CD8-positive, alpha-beta memory T cell (primary cell): ENCODE data around the gene PTGDR2. TPM values are rescaled to one million over a fixed set of nuclear protein-coding genes. Genes with fewer than 3 reads are reported as not detected.
"Not testable (repeated sequence)": the region's sequence is repeated elsewhere in the genome, so short reads cannot be mapped to it uniquely, and the experiment has no call there.

Experiments used
- CTCF ChIA-PET: fragments of 350-600 bp; sonication (Branson Sonifier 250); formaldehyde crosslinking; loops from one replicate; lab custom pipeline; 2021; ENCODE audit warnings: antibody characterized with exemption; lab: Charles Lee
- POLR2A ChIA-PET: fragments of 350-600 bp; sonication (Branson Sonifier 250); formaldehyde crosslinking; loops from one replicate; lab custom pipeline; 2021; ENCODE audit warnings: antibody characterized with exemption; lab: Charles Lee
- DNase-seq, 5 donors: peaks; one replicate each; pipeline versions ENCODE4 v3.0.0 to v3.0.0-alpha.2; 2020 to 2022; ENCODE audit warnings: mixed read lengths in 1 of 5
- H3K27ac ChIP-seq: one replicate; pipeline ENCODE4 v1.7.0; 2013; ENCODE audit warnings: low read depth, mild to moderate bottlenecking, low read length, moderate library complexity
- H3K27me3 ChIP-seq: 2 replicates; pipeline ENCODE4 v1.7.0; 2013; ENCODE audit warnings: low read length, mild to moderate bottlenecking; ENCODE audit not compliant: insufficient read depth, poor library complexity, severe bottlenecking
- H3K36me3 ChIP-seq: 2 replicates; pipeline ENCODE4 v1.7.0; 2013; ENCODE audit warnings: mild to moderate bottlenecking, low read length, moderate library complexity; ENCODE audit not compliant: insufficient read depth
- H3K4me1 ChIP-seq: 2 replicates; pipeline ENCODE4 v1.7.0; 2013; ENCODE audit warnings: mild to moderate bottlenecking, low read length, moderate library complexity; ENCODE audit not compliant: insufficient read depth
- H3K4me3 ChIP-seq: 2 replicates; pipeline ENCODE4 v1.7.0; 2013; ENCODE audit warnings: mild to moderate bottlenecking, low read length
- H3K9me3 ChIP-seq: 2 replicates; pipeline ENCODE4 v1.7.0; 2013; ENCODE audit warnings: mild to moderate bottlenecking, low read length
- H3K27ac Mint-ChIP-seq, 8 donors: one replicate each; pipeline ENCODE4 v1.8.0; 2020 to 2021; ENCODE audit warnings: mixed read lengths in 8 of 8, mild to moderate bottlenecking in 6 of 8, inconsistent platforms in 3 of 8, moderate library complexity in 3 of 8
- H3K27me3 Mint-ChIP-seq, 2 donors: one replicate each; pipeline ENCODE4 v1.8.0; 2020 to 2021; ENCODE audit warnings: mixed read lengths in 2 of 2, mild to moderate bottlenecking in 1 of 2, moderate library complexity in 1 of 2
- H3K36me3 Mint-ChIP-seq, 3 donors: one replicate each; pipeline ENCODE4 v1.8.0; 2020 to 2021; ENCODE audit warnings: mixed read lengths in 3 of 3, inconsistent platforms in 1 of 3, mild to moderate bottlenecking in 1 of 3
- H3K4me1 Mint-ChIP-seq, 3 donors: one replicate each; pipeline ENCODE4 v1.8.0; 2020 to 2021; ENCODE audit warnings: mixed read lengths in 3 of 3, inconsistent platforms in 1 of 3, mild to moderate bottlenecking in 1 of 3
- H3K4me3 Mint-ChIP-seq, 7 donors: one replicate each; pipeline ENCODE4 v1.8.0; 2020 to 2021; ENCODE audit warnings: mixed read lengths in 7 of 7, mild to moderate bottlenecking in 6 of 7, moderate library complexity in 4 of 7, inconsistent platforms in 2 of 7
- H3K9me3 Mint-ChIP-seq, 5 donors: one replicate each; pipeline ENCODE4 v1.8.0; 2020 to 2022; ENCODE audit warnings: mixed read lengths in 5 of 5, mild to moderate bottlenecking in 3 of 5, moderate library complexity in 2 of 5, inconsistent platforms in 1 of 5
- polyA plus RNA-seq: library from polyadenylated mRNA; unstranded; fragments of 300-500 nt; fragmentation: Illumina TruSeq; gene quantifications from one replicate; pipeline ENCODE4 v1.2.3, GENCODE V29; 2021
- total RNA-seq, 2 experiments: library from RNA; stranded (reverse); gene quantifications; one replicate each; pipeline ENCODE4 v1.2.3, GENCODE V29; 2021

The PTGDR2 gene
- total and polyA plus RNA-seq, 3 experiments from 2014 or later = 0.28 to 2.2 (median 0.42) TPM

DNA sequence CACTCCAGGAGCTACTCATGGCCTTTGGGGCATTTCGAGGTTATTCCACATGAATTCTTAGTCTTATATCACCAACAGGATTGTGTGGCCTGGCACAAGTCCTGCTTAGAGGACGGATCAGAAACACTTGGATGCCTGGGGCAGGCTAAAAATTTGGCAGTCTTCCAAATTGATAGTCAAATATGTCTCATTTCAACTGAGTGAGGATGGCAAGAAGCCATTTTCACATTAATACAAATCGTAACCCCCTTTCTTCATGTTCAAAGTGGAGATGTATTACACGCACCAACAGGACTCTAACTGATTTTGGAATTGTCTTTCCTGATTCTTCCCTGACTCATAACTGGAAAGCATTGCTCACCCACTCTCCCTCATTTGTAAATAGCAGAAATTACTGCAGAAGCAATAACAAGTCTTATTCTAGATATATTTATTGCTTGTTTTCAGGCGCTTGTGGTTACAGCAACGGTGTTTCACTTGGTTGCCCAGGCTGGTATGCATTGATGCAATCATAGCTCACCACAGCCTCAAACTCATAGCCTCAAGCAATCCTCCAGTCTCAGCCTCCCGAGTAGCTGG is 24.2 kb downstream of the PTGDR2 start:
- no peaks in the 10 kb centered on the region for H3K9me3 Mint-ChIP-seq
- H3K4me3 Mint-ChIP-seq = no peak overlapping the region
- no peaks in the 10 kb centered on the region for H3K4me1 ChIP-seq
- CTCF ChIA-PET = interaction anchor here (0.6 to 3.2 kb wide), 31 partner anchors 10 to 561 kb away, joined by 3 to 64 read pairs (median 4); partner anchors contain the start of genes CCDC86, PRPF19, TMEM109 and TMEM216
- H3K4me3 ChIP-seq = no peak overlapping the region
- H3K27me3 ChIP-seq = no peaks in the 10 kb centered on the region
- POLR2A ChIA-PET = interaction anchor here (1.0 to 1.7 kb wide), 2 partner anchors 56 to 75 kb away, joined by 4 read pairs; partner anchors contain the start of gene PRPF19
- no peaks in the 10 kb centered on the region for H3K9me3 ChIP-seq
- H3K4me1 Mint-ChIP-seq = peaks cover 0 to 3% (median 0%) of the 10 kb centered on the region in 3 donors
- DNase-seq = no peak
- H3K36me3 ChIP-seq = no peaks in the 10 kb centered on the region
- no peak overlapping the region for H3K27ac ChIP-seq
- H3K27me3 Mint-ChIP-seq = peaks cover 12 to 29% of the 10 kb centered on the region in 2 donors
- H3K36me3 Mint-ChIP-seq = peaks cover 0 to 2% (median 0%) of the 10 kb centered on the region in 3 donors
- H3K27ac Mint-ChIP-seq = no peak overlapping the region

DNA sequence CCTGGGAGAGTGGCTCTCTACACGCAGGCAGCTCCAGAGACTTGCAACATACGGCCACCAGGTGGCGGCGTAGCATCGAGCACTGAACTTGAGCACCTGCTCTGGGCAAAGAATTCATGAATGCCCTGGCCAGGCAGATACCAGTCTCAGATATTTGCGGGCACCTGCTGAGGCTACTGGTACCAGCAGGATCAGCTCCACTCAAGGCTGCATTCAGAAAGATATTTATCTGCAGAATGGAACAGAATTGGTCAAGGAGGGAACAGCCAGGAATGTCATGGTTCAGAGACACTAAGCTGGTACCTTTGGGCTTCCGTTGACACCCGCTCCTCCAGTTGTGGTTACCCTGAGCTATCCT is 24.6 kb downstream of the PTGDR2 start:
- Mint-ChIP-seq H3K9me3 (no peaks in the 10 kb centered on the region), H3K4me3 (peak overlapping the region in 2 of 7 donors; percentile 54 to 83), H3K4me1 (peaks cover 0 to 3% (median 0%) of the 10 kb centered on the region in 3 donors), H3K27me3 (peaks cover 12 to 29% of the 10 kb centered on the region in 2 donors), H3K36me3 (peaks cover 0 to 2% (median 0%) of the 10 kb centered on the region in 3 donors), H3K27ac (peak overlapping the region in 3 of 8 donors; percentile 58 to 86 (median 60))
- no peaks in the 10 kb centered on the region for H3K9me3 ChIP-seq
- no peaks in the 10 kb centered on the region for H3K27me3 ChIP-seq
- ChIA-PET POLR2A (interaction anchor here (1.0 to 1.7 kb wide), 2 partner anchors 56 to 75 kb away, joined by 4 read pairs; partner anchors contain the start of gene PRPF19), CTCF (interaction anchor here (0.6 to 3.2 kb wide), 33 partner anchors 10 to 562 kb away, joined by 3 to 64 read pairs (median 4); partner anchors contain the start of genes CCDC86, PRPF19, TMEM109 and TMEM216)
- no peak overlapping the region for H3K27ac ChIP-seq
- DNase-seq = peak; percentile 58 to 86 (median 71)
- no peaks in the 10 kb centered on the region for H3K36me3 ChIP-seq
- no peaks in the 10 kb centered on the region for H3K4me1 ChIP-seq
- H3K4me3 ChIP-seq = no peak overlapping the region

DNA sequence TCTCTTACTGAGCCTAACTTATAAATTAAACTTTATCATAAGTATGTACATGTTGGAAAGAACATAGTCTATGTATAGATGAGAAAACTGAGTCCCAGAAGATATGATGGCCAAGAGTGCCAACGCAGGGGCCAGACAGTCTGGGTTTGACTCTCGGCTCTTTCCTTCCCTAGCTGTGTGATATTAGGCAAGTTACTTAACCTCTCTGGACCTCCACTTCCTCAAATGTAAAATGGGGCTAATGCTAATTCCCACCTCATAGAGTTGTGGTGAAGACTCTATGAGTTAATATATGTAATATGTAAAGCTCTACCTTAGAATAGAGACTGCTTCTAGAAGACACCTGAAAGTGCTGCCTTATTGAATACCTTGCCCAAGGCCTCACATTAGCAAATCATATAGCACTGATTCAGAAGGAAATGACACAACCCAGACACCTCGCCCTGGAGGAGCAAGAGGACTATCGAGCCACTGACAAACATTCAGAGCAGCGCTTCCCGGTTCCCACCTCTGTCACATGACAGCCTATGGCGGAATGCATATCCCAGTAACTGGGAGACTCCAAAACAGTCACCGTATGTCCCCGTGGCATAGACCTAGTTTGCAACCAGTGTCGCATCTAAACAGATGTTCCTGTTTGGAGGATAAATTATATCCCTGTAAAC is 25.1 kb downstream of the PTGDR2 start:
- ChIA-PET CTCF (interaction anchor here (0.9 to 3.2 kb wide), 28 partner anchors 9 to 562 kb away, joined by 3 to 64 read pairs (median 5); partner anchors contain the start of genes CCDC86, PRPF19, TMEM109 and TMEM216), POLR2A (interaction anchor here (1.0 to 1.7 kb wide), 2 partner anchors 57 to 76 kb away, joined by 4 read pairs; partner anchors contain the start of gene PRPF19)
- Mint-ChIP-seq H3K27me3 (peaks cover 12 to 29% of the 10 kb centered on the region in 2 donors), H3K4me3 (peak overlapping the region in 2 of 7 donors; percentile 54 to 83), H3K4me1 (peaks cover 0 to 3% (median 0%) of the 10 kb centered on the region in 3 donors), H3K36me3 (peaks cover 0 to 2% (median 0%) of the 10 kb centered on the region in 3 donors), H3K27ac (peak overlapping the region in 3 of 8 donors; percentile 58 to 86 (median 60)), H3K9me3 (no peaks in the 10 kb centered on the region)
- DNase-seq = peak in 1 of 5 donors; percentile 9
- Histone ChIP-seq H3K9me3 (no peaks in the 10 kb centered on the region), H3K27me3 (no peaks in the 10 kb centered on the region), H3K4me1 (no peaks in the 10 kb centered on the region), H3K4me3 (no peak overlapping the region), H3K27ac (no peak overlapping the region), H3K36me3 (no peaks in the 10 kb centered on the region)

DNA sequence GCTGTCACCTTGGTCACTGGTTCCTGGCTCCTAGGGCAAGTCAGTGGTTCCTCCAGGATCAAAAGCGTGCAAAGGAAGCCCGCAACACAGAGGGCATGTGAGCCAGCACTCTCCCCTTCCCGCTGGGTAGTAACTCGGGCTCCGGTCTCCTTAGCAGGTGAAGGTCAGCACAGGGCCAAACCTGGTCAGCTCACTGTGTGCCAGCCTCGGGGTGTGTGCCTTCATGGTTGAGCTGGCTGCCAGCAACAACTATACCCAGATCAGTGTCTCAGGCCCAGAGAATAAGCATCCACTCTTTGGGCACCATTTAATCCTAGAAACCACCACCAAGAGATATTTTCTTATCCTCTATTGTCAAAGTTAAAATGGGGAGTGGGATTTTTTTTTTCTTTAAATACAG is 30.0 kb downstream of the PTGDR2 start:
- Mint-ChIP-seq H3K36me3 (no peaks in the 10 kb centered on the region), H3K4me3 (no peak overlapping the region), H3K4me1 (no peaks in the 10 kb centered on the region), H3K27me3 (peaks cover 4 to 10% of the 10 kb centered on the region in 2 donors), H3K9me3 (no peaks in the 10 kb centered on the region), H3K27ac (no peak overlapping the region)
- Histone ChIP-seq H3K9me3 (no peaks in the 10 kb centered on the region), H3K27me3 (no peaks in the 10 kb centered on the region), H3K4me1 (no peaks in the 10 kb centered on the region), H3K27ac (no peak overlapping the region), H3K4me3 (no peak overlapping the region), H3K36me3 (no peaks in the 10 kb centered on the region)
- ChIA-PET POLR2A (no interaction called here), CTCF (interaction anchor here (1.1 kb wide), 1 partner anchor 362 kb away, joined by 3 read pairs; no protein-coding TSS in a partner anchor)
- no peak for DNase-seq

DNA sequence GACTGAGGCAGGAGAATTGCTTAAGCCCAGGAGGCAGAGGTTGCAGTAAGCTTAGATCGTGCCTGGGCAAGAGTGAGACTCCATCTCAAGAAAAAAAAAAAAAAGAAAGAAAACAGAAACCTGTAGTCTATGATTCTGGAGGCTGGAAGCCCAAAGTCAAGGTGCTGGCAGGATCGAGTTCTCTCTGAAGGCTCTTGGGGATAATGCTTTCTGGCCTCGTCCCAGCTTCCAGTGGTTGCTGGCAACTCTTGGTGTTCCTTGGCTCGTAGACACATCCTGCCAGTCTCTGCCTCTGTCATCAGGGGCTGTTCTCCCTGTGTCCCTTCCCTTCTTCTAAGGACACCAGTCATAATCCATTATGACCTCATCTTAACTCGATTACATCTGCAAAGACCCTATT is 30.6 kb downstream of the PTGDR2 start:
- Mint-ChIP-seq H3K27ac (no peak overlapping the region), H3K27me3 (peaks cover 2 to 8% of the 10 kb centered on the region in 2 donors), H3K36me3 (no peaks in the 10 kb centered on the region), H3K9me3 (no peaks in the 10 kb centered on the region), H3K4me3 (no peak overlapping the region), H3K4me1 (no peaks in the 10 kb centered on the region)
- Histone ChIP-seq H3K4me3 (no peak overlapping the region), H3K36me3 (no peaks in the 10 kb centered on the region), H3K4me1 (no peaks in the 10 kb centered on the region), H3K27ac (no peak overlapping the region), H3K27me3 (no peaks in the 10 kb centered on the region), H3K9me3 (no peaks in the 10 kb centered on the region)
- ChIA-PET POLR2A (interaction anchor here (0.5 kb wide), 1 partner anchor 101 kb away, joined by 3 read pairs; no protein-coding TSS in a partner anchor), CTCF (interaction anchor here (1.0 kb wide), 1 partner anchor 11 kb away, joined by 3 read pairs; no protein-coding TSS in a partner anchor)
- no peak for DNase-seq

DNA sequence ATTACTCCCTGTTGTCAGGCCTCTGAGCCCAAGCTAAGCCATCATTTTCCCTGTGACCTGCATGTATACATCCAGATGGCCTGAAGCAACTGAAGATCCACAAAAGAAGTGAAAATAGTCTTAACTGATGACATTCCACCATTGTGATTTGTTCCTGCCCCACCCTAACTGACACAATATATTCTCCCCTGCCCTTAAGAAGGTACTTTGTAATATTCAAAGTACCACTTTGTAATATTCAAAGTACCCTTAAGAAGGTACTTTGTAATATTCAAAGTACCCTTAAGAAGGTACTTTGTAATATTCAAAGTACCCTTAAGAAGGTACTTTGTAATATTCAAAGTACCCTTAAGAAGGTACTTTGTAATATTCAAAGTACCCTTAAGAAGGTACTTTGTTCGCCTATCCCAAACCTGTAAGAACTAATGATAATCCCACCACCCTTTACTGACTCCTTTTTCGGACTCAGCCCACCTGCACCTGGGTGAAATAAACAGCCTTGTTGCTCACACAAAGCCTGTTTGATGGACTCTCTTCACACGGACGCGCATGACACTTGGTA is 31.9 kb downstream of the PTGDR2 start:
- POLR2A ChIA-PET, H3K9me3 ChIP-seq, CTCF ChIA-PET, H3K4me1 ChIP-seq, H3K4me3 ChIP-seq, H3K36me3 ChIP-seq, H3K4me3 Mint-ChIP-seq, DNase-seq, H3K27me3 Mint-ChIP-seq, H3K27me3 ChIP-seq, H3K4me1 Mint-ChIP-seq, H3K36me3 Mint-ChIP-seq, H3K9me3 Mint-ChIP-seq, H3K27ac ChIP-seq: not testable (repeated sequence)
- peak overlapping the region in 1 of 8 donors; percentile 35 for H3K27ac Mint-ChIP-seq

DNA sequence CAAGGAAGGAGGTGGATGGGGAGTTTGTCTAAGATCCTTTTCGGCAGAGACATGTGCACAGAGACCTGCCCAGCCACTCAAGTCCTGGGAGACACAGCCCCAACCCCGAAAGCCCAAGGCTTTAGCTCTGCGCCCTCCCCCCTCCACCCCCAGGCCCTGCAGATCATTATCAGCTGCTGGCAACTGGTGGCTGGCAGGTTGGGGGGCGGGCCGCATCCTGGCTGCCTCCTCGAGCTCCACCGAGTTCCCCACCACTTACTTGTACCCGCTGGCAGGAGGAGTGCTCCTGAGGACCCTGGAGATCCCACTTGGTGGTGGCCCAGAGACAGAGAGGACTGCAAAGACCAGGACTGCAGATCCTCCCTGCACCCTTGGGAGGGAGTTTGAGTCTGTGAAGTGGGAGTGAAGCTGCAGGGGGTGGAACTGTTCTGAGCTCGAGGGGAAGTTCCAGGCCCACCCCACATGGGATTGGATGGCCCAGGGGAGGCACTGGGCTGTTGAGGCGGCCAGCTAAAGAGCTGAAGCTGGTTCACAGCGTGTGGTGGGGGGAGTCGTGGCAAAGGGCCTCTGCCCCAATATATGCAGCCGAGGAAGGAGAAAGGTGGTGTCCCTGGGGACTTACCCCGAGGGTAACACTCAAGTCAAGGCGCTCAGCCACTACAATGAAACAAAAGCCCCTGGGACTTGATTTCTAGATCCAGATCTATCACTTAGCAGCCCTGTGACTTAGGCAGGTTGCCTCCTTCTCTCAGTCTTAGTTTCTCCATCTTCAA is 33.7 kb downstream of the PTGDR2 start:
- H3K27ac Mint-ChIP-seq = no peak overlapping the region
- H3K4me1 Mint-ChIP-seq = no peaks in the 10 kb centered on the region
- peaks cover 0 to 6% (median 0%) of the 10 kb centered on the region in 3 donors for H3K36me3 Mint-ChIP-seq
- peaks cover 3 to 11% of the 10 kb centered on the region in 2 donors for H3K27me3 Mint-ChIP-seq
- Histone ChIP-seq H3K4me3 (no peak overlapping the region), H3K4me1 (no peaks in the 10 kb centered on the region), H3K27ac (no peak overlapping the region), H3K9me3 (no peaks in the 10 kb centered on the region), H3K36me3 (no peaks in the 10 kb centered on the region), H3K27me3 (no peaks in the 10 kb centered on the region)
- peaks cover under 1 to 6% (median 5%) of the 10 kb centered on the region in 5 donors for H3K9me3 Mint-ChIP-seq
- ChIA-PET CTCF (interaction anchor here (3.2 kb wide), 1 partner anchor 10 kb away, joined by 17 read pairs; no protein-coding TSS in a partner anchor), POLR2A (no interaction called here)
- no peak overlapping the region for H3K4me3 Mint-ChIP-seq
- no peak for DNase-seq
